HepG2 (cell line): ENCODE results near the gene DDX10. TPM values are rescaled to one million over a fixed set of nuclear protein-coding genes. Genes with fewer than 3 reads are reported as not detected.
A peak's percentile ranks its signal among the peaks of the same experiment; 100 is the strongest.

Experiments
- ATAC-seq: fragments of 200-7000 bp; cut with Tn5 transposase; 3 replicates; pipeline ENCODE4 v1.9.1; 2020; ENCODE audit warnings: mild to moderate bottlenecking, moderate library complexity
- BruUV-seq: library from RNA; stranded (reverse); fragments of 400-500 nt; replicated peaks from 2 replicates; lab custom pipeline; 2021; lab: Mats Ljungman, UMichigan
- CTCF ChIA-PET: fragments of 300-600 bp; formaldehyde crosslinking; extraction: SDS; loops from one replicate; lab custom pipeline; 2021; ENCODE audit warnings: low total read pairs, inconsistent platforms, low intra/inter-chr PET ratio; lab: Yijun Ruan, JAX
- POLR2A ChIA-PET: fragments of 350-600 bp; sonication (Branson Sonifier 250); formaldehyde crosslinking; loops from one replicate; lab custom pipeline; 2020; ENCODE audit warnings: antibody characterized with exemption, inconsistent platforms; lab: Yijun Ruan, JAX
- DNase-seq: peaks from one replicate; pipeline ENCODE4 v3.0.0-alpha.2; 2015; ENCODE audit warnings: low spot score
- FAIRE-seq: peaks from 3 replicates; lab custom pipeline; 2011; peaks lifted over from hg19 to GRCh38; lab: Jason Lieb, UNC
- H2AFZ ChIP-seq: one replicate; pipeline ENCODE4 v1.6.1; 2011; ENCODE audit warnings: low read length, inconsistent platforms
- H3K27ac ChIP-seq: fragments of 300-600 bp; 3 replicates; pipeline ENCODE4 v1.8.0; 2011; ENCODE audit warnings: mixed run types, mild to moderate bottlenecking, mixed read lengths, low read length, inconsistent platforms; ENCODE audit not compliant: insufficient read depth; ENCODE audit errors: extremely low read length
- H3K27me3 ChIP-seq, 2 experiments: fragments of 200-600 bp in 1 of 2; 2 replicates in 1 of 2; 3 replicates in 1 of 2; pipeline versions ENCODE4 v1.6.0 to v1.8.0; 2011; ENCODE audit warnings: low read length in 2 of 2, mild to moderate bottlenecking in 2 of 2, moderate library complexity in 2 of 2, inconsistent platforms in 1 of 2; ENCODE audit not compliant: insufficient read depth in 2 of 2, control insufficient read depth in 1 of 2
- H3K36me3 ChIP-seq, 2 experiments: fragments of 200-600 bp in 1 of 2; replicated peaks in 1 of 2; 2 replicates in 1 of 2; 3 replicates in 1 of 2; pipeline versions ENCODE4 v1.5.1 to v1.8.0; 2011; ENCODE audit warnings: low read length in 2 of 2, inconsistent platforms in 1 of 2; ENCODE audit not compliant: insufficient read depth in 2 of 2, control insufficient read depth in 1 of 2
- H3K4me1 ChIP-seq: 2 replicates; pipeline ENCODE4 v1.5.1; 2012; ENCODE audit warnings: low read length, inconsistent platforms; ENCODE audit not compliant: insufficient read depth
- H3K4me2 ChIP-seq: 2 replicates; pipeline ENCODE4 v1.6.0; 2011; ENCODE audit warnings: low read depth, low read length, inconsistent platforms
- H3K4me3 ChIP-seq, 3 experiments: fragments of 200-600 bp in 1 of 3; sonication (generic), shearing (Covaris generic) in 1 of 3; replicated peaks in 1 of 3; 2 replicates each; pipeline ENCODE4 v1.5.1; 2011 to 2016; ENCODE audit warnings: low read length in 3 of 3, inconsistent platforms in 2 of 3, low read depth in 2 of 3, mild to moderate bottlenecking in 2 of 3, control low read depth in 1 of 3, mixed read lengths in 1 of 3; ENCODE audit not compliant: insufficient read depth in 1 of 3
- H3K79me2 ChIP-seq: one replicate; pipeline ENCODE4 v1.6.1; 2011; ENCODE audit warnings: low read length, inconsistent platforms; ENCODE audit not compliant: insufficient read depth
- H3K9ac ChIP-seq: 2 replicates; pipeline ENCODE4 v1.6.0; 2011; ENCODE audit warnings: mild to moderate bottlenecking, low read depth, low read length, inconsistent platforms; ENCODE audit not compliant: insufficient read depth
- H3K9me3 ChIP-seq: 2 replicates; pipeline ENCODE4 v1.5.1; 2012; ENCODE audit warnings: mild to moderate bottlenecking, low read length
- H4K20me1 ChIP-seq: 2 replicates; pipeline ENCODE4 v1.6.0; 2011; ENCODE audit warnings: inconsistent platforms, mild to moderate bottlenecking, low read length, moderate library complexity; ENCODE audit not compliant: insufficient read depth
- HHEX ChIP-seq: IDR thresholded peaks from 2 replicates; pipeline ENCODE4 v1.6.1; 2016; ENCODE audit warnings: control low read depth
- HMGXB4 ChIP-seq, 2 experiments: sonication (generic) in 1 of 2; formaldehyde crosslinking in 1 of 2; IDR thresholded peaks; 2 replicates each; pipeline versions ENCODE4 v1.4.0 to v1.6.1; 2018 to 2020; ENCODE audit warnings: missing genetic modification reagents in 2 of 2, borderline replicate concordance in 1 of 2, low read depth in 1 of 2, mild to moderate bottlenecking in 1 of 2, missing biosample characterization in 1 of 2
- NFRKB ChIP-seq: fragments of 450-650 bp; IDR thresholded peaks from 2 replicates; pipeline ENCODE4 v1.6.1; 2017
- ZNF12 ChIP-seq: sonication (generic); formaldehyde crosslinking; IDR thresholded peaks from 2 replicates; pipeline ENCODE4 v1.5.0; 2020; ENCODE audit warnings: missing genetic modification reagents
- ZNF232 ChIP-seq: sonication (generic); formaldehyde crosslinking; IDR thresholded peaks from 2 replicates; pipeline ENCODE4 v1.4.0; 2020; ENCODE audit warnings: missing genetic modification reagents, borderline replicate concordance
- ZSCAN22 ChIP-seq: sonication (generic); formaldehyde crosslinking; IDR thresholded peaks from 2 replicates; pipeline ENCODE4 v1.4.0; 2020; ENCODE audit warnings: mild to moderate bottlenecking, missing genetic modification reagents
- WGBS: methylation state at CpG from one replicate; pipeline ENCODE4 v1.1.6; 2017; ENCODE audit warnings: low lambda C conversion rate; 5-methylcytosine and 5-hydroxymethylcytosine counted together
- in situ Hi-C: cut with HindIII; loops from 2 replicates; pipeline ENCODE4 v1.10.0; 2017; ENCODE audit warnings: low pct_unique_long_range_greater_than_20kb; ENCODE audit not compliant: extremely low pct_ligation_motif_present
- intact Hi-C: fragments of 100-400 bp; cut with micrococcal nuclease; formaldehyde crosslinking; loops from one replicate; pipeline ENCODE4 v1.10.0; 2022; ENCODE audit not compliant: unreplicated experiment
- polyA plus RNA-seq, 8 experiments: library from polyadenylated mRNA; depleted of rRNA in 3 of 8; stranded (reverse) in 7 of 8; unstranded in 1 of 8; fragments of >200 nt; fragmentation: Illumina TruSeq in 4 of 8; extraction: Trizol in 4 of 8; gene quantifications; 2 replicates each; pipeline versions ENCODE4 v1.2.1 to v1.2.3, GENCODE V29; 2011 to 2016; ENCODE audit warnings: low read depth in 4 of 8, missing spikeins in 1 of 8, mixed read lengths in 1 of 8; ENCODE audit not compliant: insufficient read depth in 1 of 8
- total RNA-seq, 5 experiments: library from RNA; depleted of rRNA; stranded (reverse); fragments of >200 nt; fragmentation: Illumina TruSeq; extraction: Trizol; gene quantifications; 2 replicates each; pipeline ENCODE4 v1.2.3, GENCODE V29; 2016; ENCODE audit warnings: low read depth in 1 of 5
- TF ChIP-seq, protein P1 (sequence below): sonication (generic); formaldehyde crosslinking; IDR thresholded peaks from 2 replicates; pipeline ENCODE4 v1.4.0; 2020; ENCODE audit warnings: missing genetic modification reagents

DDX10 gene
- total and polyA plus RNA-seq, 2 of the 13 experiments (the other 11 are each of a cell fraction or from before 2014, with no cell fraction given): 17.0 to 32.0 TPM

DNA sequence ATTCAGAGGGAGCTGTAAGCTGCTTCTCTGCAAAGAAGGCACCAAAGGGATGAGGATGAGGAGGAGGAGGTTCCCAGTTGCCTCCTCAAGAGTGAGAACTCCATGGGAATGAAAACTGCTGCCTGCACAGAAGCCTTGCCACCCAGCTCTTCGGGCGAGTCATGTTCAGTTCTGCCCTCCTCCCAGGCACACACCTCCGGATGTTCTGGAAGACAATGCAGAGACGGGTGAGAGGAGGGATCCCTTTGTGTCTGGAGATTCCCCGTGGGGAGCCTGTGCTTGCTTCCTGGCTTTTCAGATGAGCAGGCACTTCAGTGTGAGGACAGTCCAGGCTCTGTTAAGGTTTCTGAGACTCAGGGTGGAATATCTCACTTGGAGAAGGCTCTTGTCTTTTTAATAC is 295.6 kb downstream of the DDX10 start (continued):
- no peak for TF ChIP-seq HMGXB4 (CRISPR knock-in tag; IDR thresholded peaks at IDR 0.05; ENCODE audit: borderline replicate concordance in 1 of 2, low read depth in 1 of 2)

GRCh38 chr11:108961095-108961494 is 296.2 kb downstream of the DDX10 start:
- CTCF ChIA-PET: no interaction called here
- in situ Hi-C loops (no loop called here), intact Hi-C loops (no loop called here)
- Histone ChIP-seq H3K4me1 (peaks cover 23% of the 10 kb centered on the region; the same call in 1 of the 2 replicates), H3K4me3 (no peak overlapping the region), H3K27ac (no peak overlapping the region), H3K27me3 (peaks cover 0 to 11% of the 10 kb centered on the region in 2 experiments; a peak in 1 of 5 replicates), H3K36me3 (no peaks in the 10 kb centered on the region), H3K4me2 (peak overlapping the region; percentile 32; the same call in 1 of the 2 replicates), H3K9ac (no peak overlapping the region), H3K79me2 (no peaks in the 10 kb centered on the region), H4K20me1 (no peaks in the 10 kb centered on the region), H3K9me3 (no peaks in the 10 kb centered on the region), H2AFZ (no peak overlapping the region)
- no peak for DNase-seq
- 0% methylated on average over 4 of the region's 4 CpGs for WGBS
- no TSS peak for BruUV-seq
- peak; percentile 62 for ATAC-seq
- no peak for TF ChIP-seq ZNF232 (CRISPR knock-in tag)
- TF ChIP-seq HHEX (CRISPR knock-in tag): no peak
- TF ChIP-seq ZSCAN22: no peak
- TF ChIP-seq, protein P1, sequence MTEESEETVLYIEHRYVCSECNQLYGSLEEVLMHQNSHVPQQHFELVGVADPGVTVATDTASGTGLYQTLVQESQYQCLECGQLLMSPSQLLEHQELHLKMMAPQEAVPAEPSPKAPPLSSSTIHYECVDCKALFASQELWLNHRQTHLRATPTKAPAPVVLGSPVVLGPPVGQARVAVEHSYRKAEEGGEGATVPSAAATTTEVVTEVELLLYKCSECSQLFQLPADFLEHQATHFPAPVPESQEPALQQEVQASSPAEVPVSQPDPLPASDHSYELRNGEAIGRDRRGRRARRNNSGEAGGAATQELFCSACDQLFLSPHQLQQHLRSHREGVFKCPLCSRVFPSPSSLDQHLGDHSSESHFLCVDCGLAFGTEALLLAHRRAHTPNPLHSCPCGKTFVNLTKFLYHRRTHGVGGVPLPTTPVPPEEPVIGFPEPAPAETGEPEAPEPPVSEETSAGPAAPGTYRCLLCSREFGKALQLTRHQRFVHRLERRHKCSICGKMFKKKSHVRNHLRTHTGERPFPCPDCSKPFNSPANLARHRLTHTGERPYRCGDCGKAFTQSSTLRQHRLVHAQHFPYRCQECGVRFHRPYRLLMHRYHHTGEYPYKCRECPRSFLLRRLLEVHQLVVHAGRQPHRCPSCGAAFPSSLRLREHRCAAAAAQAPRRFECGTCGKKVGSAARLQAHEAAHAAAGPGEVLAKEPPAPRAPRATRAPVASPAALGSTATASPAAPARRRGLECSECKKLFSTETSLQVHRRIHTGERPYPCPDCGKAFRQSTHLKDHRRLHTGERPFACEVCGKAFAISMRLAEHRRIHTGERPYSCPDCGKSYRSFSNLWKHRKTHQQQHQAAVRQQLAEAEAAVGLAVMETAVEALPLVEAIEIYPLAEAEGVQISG (CRISPR knock-in tag): no peak
- no peak for TF ChIP-seq ZNF12
- TF ChIP-seq NFRKB: no peak
- no peak for FAIRE-seq
- POLR2A ChIA-PET: no interaction called here
